Measurements from ENCODE around the gene DNAJB1.

Gene DNAJB1

DNA sequence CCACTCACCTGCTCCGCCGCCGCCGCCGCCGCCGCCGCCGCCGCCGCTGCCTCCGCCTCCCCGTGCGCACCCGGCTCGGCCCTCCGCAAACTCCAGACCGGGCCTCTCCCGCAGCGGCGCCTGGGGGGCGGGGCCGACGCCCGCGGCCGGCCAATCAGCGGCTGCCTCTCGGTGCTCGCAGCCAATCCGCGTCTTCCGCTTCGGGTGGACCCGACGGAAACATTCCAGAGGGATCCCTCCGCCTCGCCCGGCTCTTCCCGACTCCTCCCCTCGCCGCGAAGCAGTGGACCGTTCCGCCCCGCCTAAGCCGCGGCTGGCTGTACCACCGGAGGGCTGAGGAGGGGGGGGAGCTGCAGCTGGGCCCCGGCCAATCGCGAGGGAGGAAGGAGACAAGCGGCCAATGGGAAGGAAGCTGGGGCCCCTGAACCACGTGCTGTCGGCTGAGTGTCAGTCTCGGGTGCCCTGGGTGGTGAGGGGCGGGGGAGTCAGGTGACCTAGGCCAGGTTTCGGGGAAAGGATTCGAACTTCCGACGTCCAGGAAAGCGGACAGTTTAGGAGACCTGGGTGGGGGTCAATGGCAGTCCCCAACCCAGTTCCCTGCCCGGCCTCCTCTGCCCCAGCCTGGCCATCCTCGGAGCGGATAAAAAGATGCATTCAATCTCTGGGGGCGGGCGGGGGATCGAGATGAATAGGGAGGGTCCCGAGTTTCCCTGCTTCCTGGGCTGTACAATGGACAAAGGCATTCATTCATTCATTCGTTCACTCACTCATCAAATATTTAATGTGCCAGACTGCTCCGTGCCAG is 22.0 kb downstream of the DNAJB1 start, which contains the start of gene GIPC1:
TSS of gene GIPC1 (minus strand) at position 99 of the 805 bp plus-strand sequence. CDS start 13,151 bp downstream, outside the sequence.
- peak within 1 kb of the TSS; percentile 74 to 89 for H3K4me3 ChIP-seq (ENCODE audit: insufficient read depth in 1 of 2, low read depth in 1 of 2, low read length in 2 of 2)
- peak within 1 kb of the TSS; percentile 51 to 85 for H2BK12ac ChIP-seq (ENCODE audit: low read length in 2 of 2)
- H3K4ac ChIP-seq (ENCODE audit: low read depth in 1 of 2, low read length in 2 of 2) = peak within 1 kb of the TSS; percentile 70 to 85
- peak within 1 kb of the TSS; percentile 52 for H3K27ac ChIP-seq (ENCODE audit: low read length, poor library complexity, severe bottlenecking)
- H2BK15ac ChIP-seq (ENCODE audit: low read depth, poor library complexity, severe bottlenecking) = peak within 1 kb of the TSS; percentile 97
- H3K4me2 ChIP-seq (ENCODE audit: low read length, poor library complexity, severe bottlenecking) = peak within 1 kb of the TSS; percentile 89
- H2BK120ac ChIP-seq (ENCODE audit: low read depth, low read length) = peak within 1 kb of the TSS; percentile 93
- peak within 1 kb of the TSS; percentile 56 for H2AK5ac ChIP-seq (ENCODE audit: low read length, severe bottlenecking)
- WGBS = 11% methylated on average over 67 of the region's 71 CpGs
- H2BK5ac ChIP-seq (ENCODE audit: low read depth, low read length, poor library complexity, severe bottlenecking) = peak within 1 kb of the TSS; percentile 46
- H3K27me3 ChIP-seq (ENCODE audit: control insufficient read depth in 1 of 2, insufficient read depth in 1 of 2, low read length in 2 of 2) = no peaks in the 10 kb centered on the region
- peak; percentile 99 for DNase-seq
- peaks cover 4% of the 10 kb centered on the region for H3K79me1 ChIP-seq (replicated peaks; ENCODE audit: low read length, poor library complexity, severe bottlenecking)
- H3K23ac ChIP-seq (ENCODE audit: low read length in 2 of 2) = peak within 1 kb of the TSS in 1 of 2 experiments; percentile 60
- H4K91ac ChIP-seq (ENCODE audit: low read length) = peak within 1 kb of the TSS; percentile 71
- peak within 1 kb of the TSS; percentile 51 for H2AFZ ChIP-seq (ENCODE audit: low read depth, low read length)
- H3K18ac ChIP-seq (ENCODE audit: low read depth in 1 of 2, low read length in 2 of 2) = peak within 1 kb of the TSS; percentile 88 to 97
- H3K14ac ChIP-seq (ENCODE audit: low read length in 2 of 2) = peak within 1 kb of the TSS in 1 of 2 experiments; percentile 92
- peaks cover 14 to 19% of the 10 kb centered on the region in 2 experiments for H3K36me3 ChIP-seq (ENCODE audit: control insufficient read depth in 1 of 2, insufficient read depth in 2 of 2, low read depth in 1 of 2, low read length in 2 of 2)
- peaks cover 20% of the 10 kb centered on the region for H3K4me1 ChIP-seq (ENCODE audit: control insufficient read depth, insufficient read depth, low read depth, low read length)
- H3K9ac ChIP-seq (ENCODE audit: low read length) = peak within 1 kb of the TSS; percentile 84
- no peaks in the 10 kb centered on the region for H3K9me3 ChIP-seq (ENCODE audit: control insufficient read depth, low read length)
- H4K8ac ChIP-seq (ENCODE audit: low read length) = peak within 1 kb of the TSS; percentile 75

GRCh38 chr19:14495672-14496028 is 22.5 kb downstream of the DNAJB1 start:
- peak overlapping the region; percentile 62 for H4K8ac ChIP-seq (ENCODE audit: low read length)
- peak overlapping the region in 1 of 2 experiments; percentile 85 for H3K4ac ChIP-seq (ENCODE audit: low read depth in 1 of 2, low read length in 2 of 2)
- no peak overlapping the region for H2AK5ac ChIP-seq (ENCODE audit: low read length, severe bottlenecking)
- H3K14ac ChIP-seq (ENCODE audit: low read length in 2 of 2) = peak overlapping the region in 1 of 2 experiments; percentile 92
- H3K4me2 ChIP-seq (ENCODE audit: low read length, poor library complexity, severe bottlenecking) = peak overlapping the region; percentile 89
- peak overlapping the region in 1 of 2 experiments; percentile 40 for H2BK12ac ChIP-seq (ENCODE audit: low read length in 2 of 2)
- H4K91ac ChIP-seq (ENCODE audit: low read length) = peak overlapping the region; percentile 40
- no peak overlapping the region for H2BK5ac ChIP-seq (ENCODE audit: low read depth, low read length, poor library complexity, severe bottlenecking)
- H3K27me3 ChIP-seq (ENCODE audit: control insufficient read depth in 1 of 2, insufficient read depth in 1 of 2, low read length in 2 of 2) = no peaks in the 10 kb centered on the region
- no peaks in the 10 kb centered on the region for H3K9me3 ChIP-seq (ENCODE audit: control insufficient read depth, low read length)
- DNase-seq = no peak
- peak overlapping the region; percentile 53 to 97 for H3K18ac ChIP-seq (ENCODE audit: low read depth in 1 of 2, low read length in 2 of 2)
- H2BK15ac ChIP-seq (ENCODE audit: low read depth, poor library complexity, severe bottlenecking) = peak overlapping the region; percentile 68
- H2BK120ac ChIP-seq (ENCODE audit: low read depth, low read length) = peak overlapping the region; percentile 93
- peak overlapping the region in 1 of 2 experiments; percentile 60 for H3K23ac ChIP-seq (ENCODE audit: low read length in 2 of 2)
- H3K4me1 ChIP-seq (ENCODE audit: control insufficient read depth, insufficient read depth, low read depth, low read length) = peaks cover 20% of the 10 kb centered on the region
- peak overlapping the region; percentile 1 for H3K27ac ChIP-seq (ENCODE audit: low read length, poor library complexity, severe bottlenecking)
- H2AFZ ChIP-seq (ENCODE audit: low read depth, low read length) = peak overlapping the region; percentile 51
- under 1% methylated on average over 21 of the region's 28 CpGs for WGBS
- peak overlapping the region; percentile 84 for H3K9ac ChIP-seq (ENCODE audit: low read length)
- peaks cover 14 to 21% of the 10 kb centered on the region in 2 experiments for H3K36me3 ChIP-seq (ENCODE audit: control insufficient read depth in 1 of 2, insufficient read depth in 2 of 2, low read depth in 1 of 2, low read length in 2 of 2)
- H3K79me1 ChIP-seq (replicated peaks; ENCODE audit: low read length, poor library complexity, severe bottlenecking) = peaks cover 4% of the 10 kb centered on the region
- H3K4me3 ChIP-seq (ENCODE audit: insufficient read depth in 1 of 2, low read depth in 1 of 2, low read length in 2 of 2) = peak overlapping the region; percentile 74 to 89

GRCh38 chr19:14494910-14495671 is 23.1 kb downstream of the DNAJB1 start:
- H3K23ac ChIP-seq (ENCODE audit: low read length in 2 of 2) = peak overlapping the region in 1 of 2 experiments; percentile 60
- H3K4me2 ChIP-seq (ENCODE audit: low read length, poor library complexity, severe bottlenecking) = peak overlapping the region; percentile 89
- H3K4me3 ChIP-seq (ENCODE audit: insufficient read depth in 1 of 2, low read depth in 1 of 2, low read length in 2 of 2) = peak overlapping the region; percentile 74 to 89
- H4K8ac ChIP-seq (ENCODE audit: low read length) = no peak overlapping the region
- no peak overlapping the region for H2BK120ac ChIP-seq (ENCODE audit: low read depth, low read length)
- DNase-seq = no peak
- H3K27ac ChIP-seq (ENCODE audit: low read length, poor library complexity, severe bottlenecking) = peak overlapping the region; percentile 1
- no peak overlapping the region for H2BK5ac ChIP-seq (ENCODE audit: low read depth, low read length, poor library complexity, severe bottlenecking)
- peak overlapping the region in 1 of 2 experiments; percentile 92 for H3K14ac ChIP-seq (ENCODE audit: low read length in 2 of 2)
- H3K4me1 ChIP-seq (ENCODE audit: control insufficient read depth, insufficient read depth, low read depth, low read length) = peaks cover 20% of the 10 kb centered on the region
- H3K79me1 ChIP-seq (replicated peaks; ENCODE audit: low read length, poor library complexity, severe bottlenecking) = peaks cover 4% of the 10 kb centered on the region
- H2BK12ac ChIP-seq (ENCODE audit: low read length in 2 of 2) = peak overlapping the region in 1 of 2 experiments; percentile 42
- H3K9me3 ChIP-seq (ENCODE audit: control insufficient read depth, low read length) = no peaks in the 10 kb centered on the region
- peak overlapping the region in 1 of 2 experiments; percentile 85 for H3K4ac ChIP-seq (ENCODE audit: low read depth in 1 of 2, low read length in 2 of 2)
- H3K18ac ChIP-seq (ENCODE audit: low read depth in 1 of 2, low read length in 2 of 2) = peak overlapping the region in 1 of 2 experiments; percentile 97
- peaks cover 14 to 24% of the 10 kb centered on the region in 2 experiments for H3K36me3 ChIP-seq (ENCODE audit: control insufficient read depth in 1 of 2, insufficient read depth in 2 of 2, low read depth in 1 of 2, low read length in 2 of 2)
- no peak overlapping the region for H4K91ac ChIP-seq (ENCODE audit: low read length)
- peak overlapping the region; percentile 84 for H3K9ac ChIP-seq (ENCODE audit: low read length)
- H3K27me3 ChIP-seq (ENCODE audit: control insufficient read depth in 1 of 2, insufficient read depth in 1 of 2, low read length in 2 of 2) = no peaks in the 10 kb centered on the region
- H2BK15ac ChIP-seq (ENCODE audit: low read depth, poor library complexity, severe bottlenecking) = no peak overlapping the region
- peak overlapping the region; percentile 7 for H2AK5ac ChIP-seq (ENCODE audit: low read length, severe bottlenecking)
- peak overlapping the region; percentile 51 for H2AFZ ChIP-seq (ENCODE audit: low read depth, low read length)
- WGBS = 35% methylated on average over 14 of the region's 14 CpGs
